NCI-H345 treated with DMSO at 0.1 percent for 48 hours (cell line): Measurements from ENCODE around the gene MUC6.
A peak's percentile ranks its signal among the peaks of the same experiment; 100 is the strongest.

ENCODE experiments used
- DNase-seq: peaks from one replicate; lab custom pipeline; 2025; ENCODE audit not compliant: unreplicated experiment; lab: John Stamatoyannopoulos, UW

MUC6 gene

DNA sequence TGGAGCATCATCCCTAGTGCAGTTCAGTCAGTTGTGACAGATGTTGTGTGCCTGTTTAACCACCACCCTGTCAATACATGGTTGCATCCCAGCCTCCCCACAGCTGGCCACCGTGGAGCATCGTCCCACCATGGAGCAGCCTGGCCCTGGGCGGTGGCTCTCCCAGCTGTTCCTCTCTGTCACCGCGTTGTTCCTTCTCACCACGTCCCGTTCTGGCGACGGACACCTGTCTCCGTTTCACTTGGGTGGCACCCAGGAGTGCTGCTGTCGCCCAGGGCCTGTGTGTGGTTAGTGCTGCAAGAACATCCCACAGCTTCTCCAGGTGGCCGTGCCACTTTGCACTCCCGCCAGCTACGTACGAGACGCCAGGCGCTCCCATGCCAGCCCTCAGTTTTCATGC is 26.5 kb downstream of the MUC6 start:
- DNase-seq = no peak

GRCh38 chr11:1009371-1009770 is 27.1 kb downstream of the MUC6 start:
- no peak for DNase-seq

DNA sequence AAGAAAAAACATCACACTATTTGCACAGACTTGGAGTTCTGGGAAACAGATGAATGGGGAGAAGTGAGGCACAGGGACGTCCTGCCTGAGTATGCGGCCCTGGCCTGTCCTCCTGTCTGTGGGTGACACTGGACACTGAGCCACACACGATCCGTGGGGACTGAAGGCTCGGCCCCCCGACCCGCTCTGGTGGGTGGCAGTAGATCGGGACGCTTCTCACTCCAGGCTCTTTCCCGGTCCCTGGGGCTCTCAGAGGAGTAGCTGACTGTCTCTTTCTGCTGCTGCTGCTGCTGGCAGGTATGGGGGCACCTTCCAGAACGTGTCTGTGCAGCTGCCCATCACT is 27.7 kb downstream of the MUC6 start:
- DNase-seq = no peak

DNA sequence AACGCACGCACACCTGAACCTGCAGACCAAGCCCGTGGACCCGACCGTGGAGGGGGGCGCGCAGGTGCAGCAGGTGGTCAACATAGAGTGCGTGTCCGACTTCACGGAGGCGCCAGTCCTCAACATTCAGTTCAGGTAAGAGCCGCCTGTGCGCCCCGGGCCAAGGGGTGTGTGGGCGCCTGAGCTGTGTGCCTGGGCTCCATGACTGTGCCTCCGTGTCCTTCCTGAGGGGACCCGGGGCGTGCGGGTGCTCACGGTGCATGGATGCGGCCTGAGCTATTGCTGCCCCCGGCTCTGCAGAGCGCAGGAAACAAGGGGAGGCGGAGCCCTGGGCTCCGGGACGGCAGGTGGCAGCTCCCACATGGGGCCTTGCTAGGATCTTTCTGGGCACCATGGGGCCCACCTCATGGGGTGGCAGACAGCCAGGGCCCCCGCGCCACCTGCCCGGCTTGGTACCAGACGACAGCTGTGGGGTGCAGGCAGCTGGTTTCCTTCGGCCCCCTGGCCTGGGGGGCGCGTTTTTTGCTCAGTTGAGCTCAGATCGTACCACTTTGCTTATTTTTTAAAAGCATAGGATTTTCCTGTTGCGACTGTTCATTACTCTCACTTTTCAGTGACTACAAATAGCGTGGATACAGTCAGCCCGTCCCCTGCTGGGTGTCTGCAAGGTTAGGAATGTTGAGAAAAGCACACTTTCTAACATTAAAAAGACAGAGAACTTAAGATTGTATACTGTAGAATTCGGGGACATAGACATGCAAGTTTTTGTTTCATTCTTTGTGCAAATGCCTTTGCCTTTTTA is 28.3 kb downstream of the MUC6 start:
- DNase-seq = peak; percentile 78

DNA sequence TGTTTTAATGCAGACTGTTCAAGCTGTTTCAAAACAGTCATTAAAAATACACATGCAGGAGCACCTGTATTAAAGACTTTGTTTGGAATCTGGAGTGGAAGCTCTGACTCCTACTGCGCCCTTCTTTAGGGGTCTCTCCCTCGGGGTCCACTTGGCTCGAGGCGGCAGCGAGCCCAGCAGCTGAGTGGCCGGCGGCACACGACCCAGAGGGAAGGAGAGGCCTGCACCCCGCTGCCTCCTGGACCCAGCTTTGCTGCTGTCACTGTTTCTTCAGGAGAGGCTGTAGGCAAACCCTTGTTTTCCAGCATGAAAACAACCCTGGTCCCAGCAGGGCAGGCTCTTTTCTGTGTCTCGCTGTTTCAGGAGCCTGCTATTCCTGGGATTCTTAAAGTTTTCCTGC is 29.2 kb downstream of the MUC6 start:
- DNase-seq = no peak

DNA sequence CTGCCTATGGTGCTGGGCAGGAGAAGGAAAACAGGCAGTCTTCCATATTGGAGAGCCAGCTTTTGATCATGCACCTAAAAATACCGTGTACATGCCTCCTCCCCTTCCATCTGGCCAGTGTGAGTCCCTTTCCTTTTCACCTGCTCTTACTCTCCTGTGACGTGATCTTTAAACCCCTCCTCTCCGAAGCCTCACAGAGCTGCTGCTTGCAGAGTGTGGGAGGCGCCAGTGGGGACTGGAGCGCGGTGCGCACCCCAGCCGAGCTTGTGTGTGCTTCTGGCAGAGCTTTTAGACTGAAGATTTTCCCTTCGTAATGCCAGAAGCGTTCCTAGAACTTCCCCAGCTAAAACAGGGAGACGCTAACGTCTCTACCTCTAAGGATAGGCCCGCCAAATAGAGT is 29.8 kb downstream of the MUC6 start:
- peak; percentile 83 for DNase-seq

DNA sequence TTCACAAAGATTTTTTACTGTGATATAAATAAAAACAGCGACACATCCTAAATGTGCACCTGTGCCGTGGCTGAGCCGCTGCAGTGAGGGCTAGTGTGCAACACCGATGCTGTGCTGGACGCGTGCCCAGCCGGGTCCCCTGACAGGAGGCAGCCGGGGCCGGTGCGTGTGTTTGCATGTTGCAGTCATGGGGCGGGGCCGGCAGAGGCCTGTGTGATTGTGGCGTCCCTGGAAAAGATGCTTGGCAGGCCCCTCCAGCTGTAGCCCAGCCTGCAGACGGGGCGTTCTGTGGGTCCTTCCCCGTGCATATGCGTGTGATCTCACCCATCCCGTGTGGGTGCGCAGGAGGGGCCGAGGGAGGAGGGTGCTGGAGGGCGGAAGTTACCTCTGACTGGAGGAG is 30.6 kb downstream of the MUC6 start:
- peak; percentile 79 for DNase-seq

GRCh38 chr11:1003159-1003558 is 33.4 kb downstream of the MUC6 start:
- DNase-seq = no peak

DNA sequence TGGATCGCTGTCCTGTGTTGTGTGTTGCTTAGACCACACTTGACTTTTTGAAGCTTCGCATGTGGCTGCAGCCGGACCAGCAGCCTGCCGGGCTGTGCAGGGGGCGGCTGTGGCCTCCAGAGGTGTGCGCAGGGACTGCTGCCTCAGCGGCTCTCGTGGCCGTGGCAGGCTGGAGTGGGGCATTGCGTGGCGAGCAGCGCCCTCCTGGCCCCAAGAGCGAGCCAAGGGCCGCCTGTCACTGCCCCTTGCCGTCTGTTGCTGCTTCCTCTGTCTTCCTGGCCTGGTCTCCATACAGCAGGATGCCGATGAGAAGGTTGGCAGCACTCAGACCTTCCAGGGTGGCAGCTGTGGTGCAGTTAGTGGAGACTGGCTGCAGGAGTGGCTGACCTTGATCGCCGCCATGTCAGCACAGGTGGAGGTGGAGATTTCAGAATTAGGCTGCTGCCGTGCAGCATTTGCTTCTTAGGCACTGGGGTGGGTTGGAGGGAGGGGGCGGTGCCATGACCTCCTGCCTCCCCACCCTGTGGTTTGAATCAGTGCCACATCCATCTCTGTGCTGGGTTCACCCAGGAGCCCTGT is 34.0 kb downstream of the MUC6 start:
- no peak for DNase-seq

DNA sequence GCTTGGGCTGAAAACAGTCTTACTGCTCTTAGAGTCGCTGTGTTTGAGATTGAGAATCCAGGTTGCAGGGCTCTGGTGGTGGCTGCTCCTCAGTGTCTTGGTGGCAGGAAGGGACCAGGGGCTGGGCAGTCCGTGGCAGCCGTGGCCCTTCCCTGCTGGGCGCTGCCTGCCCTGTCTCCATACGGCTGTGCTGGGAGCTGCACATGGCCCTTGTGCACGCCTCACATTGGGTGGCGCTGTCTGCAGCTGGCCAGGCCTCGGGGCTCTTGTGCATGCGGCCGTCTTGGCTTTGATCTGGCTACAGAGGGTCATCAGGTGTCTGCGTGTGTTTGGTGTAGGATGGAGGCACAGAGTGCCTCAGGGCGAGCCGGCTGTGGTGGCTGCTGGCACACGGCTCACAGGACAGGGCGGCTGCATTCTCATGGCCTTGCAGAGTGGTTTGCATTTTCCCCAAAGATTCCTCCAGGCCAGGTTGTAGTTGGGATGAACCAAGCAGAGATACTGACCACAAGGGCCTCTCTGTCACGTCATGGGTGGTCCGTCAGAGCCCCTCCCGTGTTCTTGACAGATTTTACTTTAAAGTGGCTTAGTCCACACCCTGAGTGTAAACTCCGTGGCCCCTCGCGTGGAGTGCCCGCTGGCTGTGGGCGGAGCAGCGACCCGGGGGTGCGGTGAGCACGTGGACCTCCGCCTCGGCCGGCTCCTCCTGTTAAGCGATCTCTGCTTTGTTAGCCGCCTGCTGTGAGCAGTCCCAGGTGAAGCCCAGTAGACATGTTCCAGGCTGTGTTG is 34.7 kb downstream of the MUC6 start:
- DNase-seq = no peak

DNA sequence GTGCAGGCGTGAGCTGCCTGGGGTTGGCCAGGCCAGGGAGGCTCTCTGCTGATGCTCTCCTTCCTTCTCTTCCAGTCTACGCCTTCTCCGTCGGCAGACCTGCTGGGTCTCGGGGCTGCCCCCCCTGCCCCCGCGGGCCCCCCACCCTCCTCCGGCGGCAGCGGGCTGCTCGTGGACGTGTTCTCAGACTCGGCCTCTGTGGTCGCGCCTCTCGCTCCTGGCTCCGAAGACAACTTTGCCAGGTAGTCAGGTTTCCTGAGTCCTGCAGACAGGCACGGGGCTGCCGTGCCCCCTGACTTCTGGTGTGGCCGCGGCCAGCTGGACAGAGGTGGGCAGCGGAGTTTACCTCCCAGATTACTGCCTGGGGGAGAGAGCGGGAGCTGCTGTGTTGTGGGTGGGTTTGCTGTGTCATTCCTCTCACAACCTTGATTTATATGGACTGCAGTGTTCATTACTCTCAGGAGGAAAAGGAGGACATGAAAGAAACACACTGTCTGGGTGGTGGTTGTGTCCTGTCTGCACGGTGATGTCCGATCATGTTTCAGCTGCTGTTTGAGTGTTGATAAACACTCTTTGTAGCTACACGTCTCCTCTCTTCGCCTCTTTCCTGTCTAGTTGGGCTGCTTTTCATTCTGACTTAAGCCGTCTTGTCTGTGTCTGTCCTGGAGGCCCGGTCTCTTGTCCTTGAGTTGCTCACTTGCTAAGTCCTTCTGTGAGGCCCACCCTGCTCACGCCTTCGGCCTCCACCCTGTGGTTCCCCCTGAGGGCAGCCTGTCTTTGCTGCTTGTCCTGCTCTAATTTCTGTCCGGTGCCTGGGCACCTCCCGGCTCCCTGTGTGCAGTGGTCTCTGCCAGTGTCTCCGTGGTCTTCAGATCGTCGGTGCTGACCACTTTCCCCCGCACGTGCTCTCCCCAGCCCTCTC is 35.9 kb downstream of the MUC6 start:
- DNase-seq = no peak

DNA sequence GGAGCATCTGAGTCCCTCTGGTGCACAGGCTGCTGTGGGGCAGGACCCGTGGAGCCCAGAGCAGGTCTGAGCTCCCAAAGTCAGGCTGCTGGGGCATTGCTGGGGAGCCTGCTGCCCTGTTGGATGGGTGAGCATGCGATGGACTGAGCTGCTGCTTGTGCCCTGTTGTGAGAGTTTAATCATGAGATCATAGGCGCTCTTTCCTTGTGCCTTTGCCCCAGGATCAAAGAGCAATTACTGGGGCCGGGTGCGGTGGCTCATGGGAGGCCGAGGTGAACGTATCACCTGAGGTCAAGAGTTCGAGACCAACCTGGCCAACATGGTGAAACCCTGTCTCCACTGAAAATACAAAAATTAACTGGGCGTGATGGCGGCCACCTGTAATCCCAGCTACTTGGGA is 37.5 kb downstream of the MUC6 start:
- no peak for DNase-seq

DNA sequence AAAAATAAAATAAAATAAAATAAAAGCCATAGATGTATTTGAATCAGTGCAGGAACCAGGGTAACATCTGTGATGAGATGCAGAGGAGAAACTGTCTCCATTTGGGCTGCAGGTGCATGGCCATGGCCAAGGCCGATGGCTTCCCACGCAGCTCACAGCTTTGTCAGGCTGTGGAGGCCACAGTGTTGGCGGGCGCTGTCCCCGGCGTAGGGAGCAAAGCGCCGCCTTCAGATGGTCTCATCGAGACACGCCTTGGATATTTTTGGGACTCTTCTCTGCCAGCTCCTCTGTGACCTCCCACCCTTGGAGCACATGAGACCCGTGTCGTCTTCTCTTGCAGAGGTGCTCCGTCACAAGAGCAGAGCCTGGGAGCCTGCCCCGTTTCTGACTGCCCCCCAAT is 38.6 kb downstream of the MUC6 start:
- no peak for DNase-seq

- no peak for DNase-seq
These were observed 39.8 kb downstream of the MUC6 start for GRCh38 chr11:996681-997080.

DNA sequence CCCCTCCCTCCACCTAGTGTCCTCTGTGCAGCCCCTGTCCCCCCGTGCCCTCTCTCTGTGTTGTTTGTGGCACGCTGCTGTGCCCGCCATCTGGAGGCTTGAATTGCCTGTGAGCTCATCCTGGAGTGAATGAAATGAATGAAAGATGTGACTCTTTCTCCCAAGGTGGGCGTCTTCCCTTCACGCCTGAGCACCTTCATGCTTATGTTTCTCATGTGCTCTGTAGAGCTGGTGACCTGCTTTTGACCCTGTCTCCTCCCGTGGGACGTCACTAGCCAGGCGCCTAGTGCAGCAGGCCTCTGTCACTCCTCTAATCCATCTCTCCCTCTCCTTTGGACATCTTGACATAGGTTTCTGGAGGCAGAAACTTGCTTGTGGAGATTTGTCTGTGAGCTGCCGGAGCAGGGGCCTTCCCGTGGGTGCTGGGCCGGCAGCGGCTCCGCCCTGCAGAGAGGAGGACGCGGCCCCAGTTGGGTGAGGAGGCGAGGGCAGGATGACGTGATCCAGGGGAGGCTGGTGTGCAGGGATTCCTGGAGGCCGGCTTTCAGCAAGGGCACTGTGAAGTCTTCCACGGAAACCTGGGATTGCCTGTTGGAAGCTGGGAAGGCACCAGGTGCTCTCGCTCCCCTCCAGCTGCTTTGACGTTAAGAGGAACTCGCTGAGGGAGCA is 40.6 kb downstream of the MUC6 start:
- no peak for DNase-seq

GRCh38 chr11:995044-995751 is 41.3 kb downstream of the MUC6 start:
- DNase-seq = no peak

DNA sequence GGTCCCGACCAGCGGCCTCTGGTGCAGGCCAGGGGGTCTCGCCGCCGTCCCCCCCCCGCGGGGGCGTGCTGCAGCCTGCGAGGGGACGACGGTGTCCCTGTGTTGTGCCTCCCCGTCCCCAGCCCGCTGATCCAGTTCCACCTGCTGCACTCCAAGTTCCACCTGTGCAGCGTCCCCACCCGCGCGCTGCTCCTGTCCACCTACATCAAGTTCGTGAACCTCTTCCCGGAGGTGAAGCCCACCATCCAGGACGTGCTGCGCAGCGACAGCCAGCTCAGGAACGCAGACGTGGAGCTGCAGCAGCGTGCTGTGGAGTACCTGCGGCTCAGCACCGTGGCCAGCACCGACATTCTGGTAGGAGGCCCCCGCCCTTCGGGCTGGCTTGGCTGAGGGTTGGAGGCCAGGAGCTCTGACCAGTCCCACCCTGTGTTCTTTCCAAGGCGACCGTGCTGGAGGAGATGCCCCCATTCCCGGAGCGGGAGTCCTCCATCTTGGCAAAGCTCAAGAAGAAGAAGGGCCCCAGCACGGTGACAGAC is 42.8 kb downstream of the MUC6 start:
- no peak for DNase-seq

DNA sequence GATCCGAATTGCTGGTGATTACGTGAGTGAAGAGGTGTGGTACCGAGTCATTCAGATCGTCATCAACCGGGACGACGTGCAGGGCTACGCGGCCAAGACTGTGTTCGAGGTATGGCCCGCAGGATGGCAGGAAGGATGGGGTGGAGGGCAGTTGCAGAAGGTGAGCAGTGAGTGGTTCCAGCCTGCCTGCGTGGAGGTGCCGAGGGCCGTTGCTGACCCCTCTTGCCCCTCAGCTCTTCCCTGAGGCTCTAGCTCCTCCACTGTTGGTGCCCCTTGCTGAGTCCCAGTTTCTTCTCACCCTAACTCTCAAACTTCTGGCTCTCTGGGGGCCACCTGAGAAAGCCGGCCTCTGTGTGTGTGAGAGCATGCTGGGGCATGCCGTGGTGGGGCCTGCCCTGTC is 43.9 kb downstream of the MUC6 start:
- DNase-seq = no peak

DNA sequence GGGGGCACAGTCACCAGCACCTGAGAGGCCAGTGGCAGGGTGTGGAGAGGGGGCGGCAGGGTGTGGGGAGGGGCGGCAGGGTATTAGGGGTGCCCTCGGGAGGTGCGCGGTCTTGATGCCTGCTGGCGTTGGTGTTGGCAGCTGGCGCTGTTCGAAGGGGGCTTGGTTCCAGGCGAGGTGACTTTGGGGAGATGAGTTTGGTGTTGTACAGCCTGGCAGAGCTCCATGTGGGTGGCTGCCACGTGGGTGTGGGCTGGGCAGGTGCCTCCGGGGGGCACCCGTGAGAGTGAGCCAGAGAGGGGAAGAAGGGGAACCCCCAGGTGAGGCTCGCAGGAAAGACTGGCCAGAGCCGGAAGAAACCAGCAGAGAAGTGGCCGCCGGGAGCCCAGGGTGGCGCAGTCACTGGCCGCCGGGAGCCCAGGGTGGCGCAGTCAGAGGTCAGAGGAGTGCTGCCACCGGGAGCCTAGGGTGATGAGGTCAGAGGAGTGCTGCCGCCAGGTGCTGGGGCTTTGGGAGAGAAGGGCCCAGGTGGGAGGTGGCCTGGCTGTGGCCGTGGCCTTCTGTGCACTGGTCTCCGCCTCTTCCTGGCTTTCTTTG is 44.7 kb downstream of the MUC6 start:
- DNase-seq = no peak
